ENCODE results near the gene RAB11B. TPM values are rescaled to one million over a fixed set of nuclear protein-coding genes. Genes with fewer than 3 reads are reported as not detected.

RAB11B gene
- total and polyA plus RNA-seq, 4 donors = 27.3 to 91.2 (median 45.0) TPM

GRCh38 chr19:8403820-8404109 lies 13.6 kb downstream of the RAB11B start:
- Histone ChIP-seq H3K4me3 (ENCODE audit: low read depth in 1 of 3, low read length in 3 of 3) (no peak overlapping the region), H3K36me3 (ENCODE audit: control insufficient read depth in 4 of 4, insufficient read depth in 3 of 4, low read depth in 1 of 4, low read length in 3 of 4) (peaks cover 12 to 37% (median 19%) of the 10 kb centered on the region in 4 donors), H3K27me3 (ENCODE audit: control insufficient read depth in 4 of 4, insufficient read depth in 4 of 4, low read length in 3 of 4) (no peaks in the 10 kb centered on the region), H3K9ac (ENCODE audit: low read depth in 1 of 2, low read length in 2 of 2) (no peak overlapping the region), H3K4me1 (ENCODE audit: control insufficient read depth in 4 of 4, insufficient read depth in 4 of 4, low read length in 3 of 4) (peaks cover 0 to 6% (median 2%) of the 10 kb centered on the region in 4 donors), H3K9me3 (ENCODE audit: control insufficient read depth in 4 of 4, low read length in 3 of 4) (no peaks in the 10 kb centered on the region), H3K27ac (ENCODE audit: low read depth in 1 of 2, low read length in 2 of 2) (no peak overlapping the region)
- DNase-seq (ENCODE audit: low spot score) = no peak
- WGBS = 93% methylated on average over 24 of the region's 24 CpGs
- TF ChIP-seq, protein P1, sequence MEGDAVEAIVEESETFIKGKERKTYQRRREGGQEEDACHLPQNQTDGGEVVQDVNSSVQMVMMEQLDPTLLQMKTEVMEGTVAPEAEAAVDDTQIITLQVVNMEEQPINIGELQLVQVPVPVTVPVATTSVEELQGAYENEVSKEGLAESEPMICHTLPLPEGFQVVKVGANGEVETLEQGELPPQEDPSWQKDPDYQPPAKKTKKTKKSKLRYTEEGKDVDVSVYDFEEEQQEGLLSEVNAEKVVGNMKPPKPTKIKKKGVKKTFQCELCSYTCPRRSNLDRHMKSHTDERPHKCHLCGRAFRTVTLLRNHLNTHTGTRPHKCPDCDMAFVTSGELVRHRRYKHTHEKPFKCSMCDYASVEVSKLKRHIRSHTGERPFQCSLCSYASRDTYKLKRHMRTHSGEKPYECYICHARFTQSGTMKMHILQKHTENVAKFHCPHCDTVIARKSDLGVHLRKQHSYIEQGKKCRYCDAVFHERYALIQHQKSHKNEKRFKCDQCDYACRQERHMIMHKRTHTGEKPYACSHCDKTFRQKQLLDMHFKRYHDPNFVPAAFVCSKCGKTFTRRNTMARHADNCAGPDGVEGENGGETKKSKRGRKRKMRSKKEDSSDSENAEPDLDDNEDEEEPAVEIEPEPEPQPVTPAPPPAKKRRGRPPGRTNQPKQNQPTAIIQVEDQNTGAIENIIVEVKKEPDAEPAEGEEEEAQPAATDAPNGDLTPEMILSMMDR (IDR thresholded peaks at IDR 0.05; ENCODE audit: low read depth, low read length, missing input control) = no peak
- TF ChIP-seq ATF3 (IDR thresholded peaks at IDR 0.05) (no peak), NR2F2 (IDR thresholded peaks at IDR 0.05) (no peak), TAF1 (conservative IDR thresholded peaks at IDR 0.05) (no peak), FOXA2 (IDR thresholded peaks at IDR 0.05) (no peak), ZBTB33 (IDR thresholded peaks at IDR 0.05) (no peak), RAD21 (IDR thresholded peaks at IDR 0.05) (no peak), RXRA (IDR thresholded peaks at IDR 0.05) (no peak), YY1 (IDR thresholded peaks at IDR 0.05) (no peak), HNF4G (IDR thresholded peaks at IDR 0.05) (no peak), FOXA1 (IDR thresholded peaks at IDR 0.05) (no peak), GABPA (IDR thresholded peaks at IDR 0.05 in 1 of 2, conservative IDR thresholded peaks at IDR 0.05 in 1 of 2) (no peak), EGR1 (IDR thresholded peaks at IDR 0.05; ENCODE audit: low read depth in 2 of 2) (no peak), SP1 (IDR thresholded peaks at IDR 0.05) (no peak), JUND (IDR thresholded peaks at IDR 0.05) (no peak)
- TF ChIP-seq, protein P2, sequence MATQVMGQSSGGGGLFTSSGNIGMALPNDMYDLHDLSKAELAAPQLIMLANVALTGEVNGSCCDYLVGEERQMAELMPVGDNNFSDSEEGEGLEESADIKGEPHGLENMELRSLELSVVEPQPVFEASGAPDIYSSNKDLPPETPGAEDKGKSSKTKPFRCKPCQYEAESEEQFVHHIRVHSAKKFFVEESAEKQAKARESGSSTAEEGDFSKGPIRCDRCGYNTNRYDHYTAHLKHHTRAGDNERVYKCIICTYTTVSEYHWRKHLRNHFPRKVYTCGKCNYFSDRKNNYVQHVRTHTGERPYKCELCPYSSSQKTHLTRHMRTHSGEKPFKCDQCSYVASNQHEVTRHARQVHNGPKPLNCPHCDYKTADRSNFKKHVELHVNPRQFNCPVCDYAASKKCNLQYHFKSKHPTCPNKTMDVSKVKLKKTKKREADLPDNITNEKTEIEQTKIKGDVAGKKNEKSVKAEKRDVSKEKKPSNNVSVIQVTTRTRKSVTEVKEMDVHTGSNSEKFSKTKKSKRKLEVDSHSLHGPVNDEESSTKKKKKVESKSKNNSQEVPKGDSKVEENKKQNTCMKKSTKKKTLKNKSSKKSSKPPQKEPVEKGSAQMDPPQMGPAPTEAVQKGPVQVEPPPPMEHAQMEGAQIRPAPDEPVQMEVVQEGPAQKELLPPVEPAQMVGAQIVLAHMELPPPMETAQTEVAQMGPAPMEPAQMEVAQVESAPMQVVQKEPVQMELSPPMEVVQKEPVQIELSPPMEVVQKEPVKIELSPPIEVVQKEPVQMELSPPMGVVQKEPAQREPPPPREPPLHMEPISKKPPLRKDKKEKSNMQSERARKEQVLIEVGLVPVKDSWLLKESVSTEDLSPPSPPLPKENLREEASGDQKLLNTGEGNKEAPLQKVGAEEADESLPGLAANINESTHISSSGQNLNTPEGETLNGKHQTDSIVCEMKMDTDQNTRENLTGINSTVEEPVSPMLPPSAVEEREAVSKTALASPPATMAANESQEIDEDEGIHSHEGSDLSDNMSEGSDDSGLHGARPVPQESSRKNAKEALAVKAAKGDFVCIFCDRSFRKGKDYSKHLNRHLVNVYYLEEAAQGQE (IDR thresholded peaks at IDR 0.05) = no peak
- TF ChIP-seq, protein P3, sequence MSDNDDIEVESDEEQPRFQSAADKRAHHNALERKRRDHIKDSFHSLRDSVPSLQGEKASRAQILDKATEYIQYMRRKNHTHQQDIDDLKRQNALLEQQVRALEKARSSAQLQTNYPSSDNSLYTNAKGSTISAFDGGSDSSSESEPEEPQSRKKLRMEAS (IDR thresholded peaks at IDR 0.05) = no peak
